HG03565 (cell line): Measurements from ENCODE around the gene CGA.
"Not testable (repeated sequence)": the region's sequence is repeated elsewhere in the genome, so short reads cannot be mapped to it uniquely, and the experiment has no call there.

Experiments used
- ATAC-seq: cut with Tn5 transposase; IDR thresholded peaks from one replicate; pipeline ENCODE4 v1.9.1; 2021; ENCODE audit warnings: mild to moderate bottlenecking, moderate library complexity; ENCODE audit not compliant: unreplicated experiment

Gene CGA

DNA sequence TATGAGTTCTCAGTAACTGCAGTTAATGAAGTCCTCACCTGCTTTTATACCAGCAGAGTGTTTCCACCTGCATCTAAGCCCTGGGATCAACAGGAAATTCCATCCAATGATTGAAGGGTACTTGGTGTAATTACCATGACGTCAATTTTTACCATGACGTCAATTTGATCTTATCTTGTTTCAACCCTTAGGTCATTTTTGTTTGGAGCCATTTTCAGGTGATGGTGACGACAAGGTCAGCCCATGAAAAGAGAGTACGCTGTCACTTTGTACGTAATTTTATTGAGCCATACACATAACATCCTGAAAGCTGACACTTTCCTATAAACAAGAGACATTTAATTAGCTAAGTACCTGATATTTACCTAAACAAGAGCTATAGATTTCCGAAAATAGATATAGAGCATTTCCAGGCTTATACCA is at the start of gene CGA:
Gene CGA, minus strand, starts transcription at position 20 of the 423 bp plus-strand sequence. CDS start 6,906 bp downstream, outside the sequence.
- no peak for ATAC-seq

DNA sequence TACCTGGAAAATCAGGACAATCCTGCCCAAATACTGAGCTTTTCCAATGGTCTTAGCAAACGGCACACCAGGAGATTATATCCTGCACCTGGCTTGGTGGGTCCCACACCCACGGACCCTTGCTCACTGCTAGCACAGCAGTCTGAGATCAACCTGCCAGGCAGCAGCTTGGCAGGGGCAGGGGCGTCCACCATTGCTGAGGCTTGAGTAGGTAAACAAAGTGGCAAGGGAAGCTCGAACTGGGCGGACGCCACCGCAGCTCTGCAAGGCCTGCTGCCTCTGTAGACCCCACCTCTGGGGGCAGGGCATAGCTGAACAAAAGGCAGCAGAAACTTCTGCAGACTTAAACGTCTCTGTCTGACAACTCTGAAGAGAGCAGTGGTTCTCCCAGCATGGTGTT is 45.0 kb upstream of the CGA start:
- not testable (repeated sequence) for ATAC-seq

DNA sequence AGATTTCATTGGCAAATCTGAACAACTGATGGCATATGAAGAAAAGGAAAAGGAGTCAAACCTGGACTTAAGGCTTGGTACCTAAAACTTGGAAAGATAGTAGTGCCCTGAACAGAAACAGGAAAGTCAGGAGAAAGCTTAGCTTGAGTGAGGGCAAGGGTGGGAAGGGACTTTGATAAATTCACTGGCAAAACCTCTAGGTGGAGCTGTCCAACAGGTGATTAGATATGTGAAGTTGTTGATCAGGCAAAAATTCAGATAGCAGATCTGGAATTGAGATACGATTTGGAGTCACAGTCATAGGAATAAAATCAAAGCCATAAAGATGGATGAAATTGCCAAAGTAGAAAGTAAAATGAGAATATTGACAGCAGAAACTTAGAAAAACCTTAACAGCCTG is 44.3 kb upstream of the CGA start:
- no peak for ATAC-seq

DNA sequence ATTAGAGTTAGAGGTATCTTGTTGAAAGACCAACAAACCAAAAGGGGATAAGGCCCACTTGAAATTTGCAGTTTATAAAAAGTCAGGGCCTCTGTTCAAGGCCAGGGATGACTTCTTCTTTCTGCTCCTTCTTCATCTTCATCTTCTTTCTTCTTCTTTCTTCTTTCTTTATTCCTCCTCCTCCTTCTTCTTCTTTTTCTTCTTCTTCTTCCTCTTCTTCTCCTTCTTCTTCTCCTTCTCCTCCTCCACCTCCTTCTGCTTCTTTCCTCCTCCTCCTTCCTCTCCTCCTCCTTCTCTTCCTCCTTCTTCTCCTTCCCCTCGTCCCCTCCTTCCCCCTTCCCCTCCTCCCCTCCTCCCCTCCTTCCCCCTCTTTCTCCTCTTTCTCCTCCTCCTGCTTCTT is 42.1 kb upstream of the CGA start:
- no peak for ATAC-seq

DNA sequence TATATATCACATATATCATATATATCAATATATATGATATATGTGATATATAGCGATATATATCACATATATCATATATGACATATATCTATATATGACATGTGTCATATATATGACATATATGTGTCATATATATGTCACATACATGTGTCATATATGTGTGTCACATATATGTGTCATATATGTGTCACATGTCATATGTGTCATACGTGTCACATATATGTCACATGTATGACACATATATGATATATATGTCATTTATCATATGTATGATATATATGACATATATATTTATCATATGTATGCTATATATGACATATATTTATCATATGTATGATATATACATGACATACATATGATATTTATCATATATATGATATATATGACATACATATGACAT is 32.8 kb upstream of the CGA start:
- no peak for ATAC-seq

DNA sequence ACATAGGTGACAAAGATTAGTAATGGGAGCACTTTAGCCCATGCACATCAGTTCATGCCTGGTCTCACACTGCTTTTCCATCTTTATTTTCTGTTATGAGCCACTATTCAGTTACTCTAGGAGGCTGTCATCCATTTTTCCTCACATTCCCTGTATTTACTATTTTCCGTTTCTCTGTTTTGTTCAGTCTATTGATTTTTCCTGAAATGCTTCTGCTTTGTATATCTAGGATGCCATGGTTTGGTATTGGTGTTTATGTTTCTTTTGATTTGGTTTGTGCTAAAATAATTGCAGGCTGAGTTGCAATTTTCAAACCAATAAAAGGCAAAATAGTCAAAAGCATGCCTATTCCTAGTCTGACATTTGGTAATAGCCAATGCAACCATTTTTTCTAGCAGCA is 31.6 kb upstream of the CGA start:
- ATAC-seq = no peak

DNA sequence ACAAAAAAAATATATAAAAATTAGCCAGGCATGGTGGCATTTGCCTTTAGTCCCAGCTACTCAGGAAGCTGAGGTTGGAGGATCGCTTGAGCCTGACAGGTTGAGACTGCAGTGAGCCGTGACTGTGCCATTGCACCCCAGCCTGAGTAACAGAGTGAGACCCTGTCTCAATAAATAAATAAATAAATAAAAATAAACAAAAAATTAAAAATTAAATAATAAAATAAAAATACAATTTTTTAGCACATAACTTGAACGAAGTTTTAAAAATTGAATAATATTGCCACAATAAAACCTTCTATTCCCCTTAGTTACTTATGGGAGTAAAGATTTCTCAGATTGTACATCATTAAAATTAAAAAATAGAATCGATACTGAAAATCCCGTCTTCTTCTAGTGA is 29.2 kb upstream of the CGA start:
- no peak for ATAC-seq

DNA sequence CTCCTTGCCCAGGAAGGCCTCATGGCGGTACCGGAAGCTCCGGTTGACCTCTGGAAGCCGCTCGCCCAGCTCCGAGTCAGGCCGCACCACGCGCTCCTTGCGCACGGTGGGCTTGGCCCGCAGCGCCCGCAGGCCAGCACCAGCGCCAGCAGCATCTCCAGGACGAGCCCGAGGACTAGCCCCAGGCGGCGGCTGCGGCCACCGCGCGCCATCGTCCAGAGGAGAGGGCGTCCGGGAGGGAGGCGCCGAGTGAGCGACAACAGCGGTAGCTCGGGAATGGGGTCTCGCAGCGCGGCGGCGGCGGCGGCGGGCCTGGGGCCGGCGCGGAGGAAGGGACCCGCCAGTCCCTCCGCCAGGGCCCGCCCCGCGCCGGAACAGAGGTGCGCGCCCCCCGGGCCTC is 27.6 kb upstream of the CGA start:
- ATAC-seq = no peak

DNA sequence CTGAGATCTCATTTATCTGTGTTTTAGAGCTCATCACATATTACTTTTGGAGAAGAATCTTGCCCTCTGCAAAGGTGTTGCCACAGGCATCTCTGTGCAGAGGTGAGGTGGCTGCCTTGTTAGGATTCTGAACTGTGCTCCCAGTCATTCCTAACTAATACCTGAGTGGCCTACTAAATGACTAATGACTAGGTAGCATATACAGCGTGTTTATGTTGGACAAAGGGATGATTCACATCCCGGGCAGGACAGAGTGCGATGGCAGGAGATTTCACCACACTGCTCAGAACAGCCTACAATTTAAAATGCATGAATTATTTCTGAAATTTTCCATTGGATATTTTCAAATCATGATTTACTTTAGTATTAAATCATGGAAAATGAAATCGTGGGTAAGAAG is 23.1 kb upstream of the CGA start:
- ATAC-seq = no peak

DNA sequence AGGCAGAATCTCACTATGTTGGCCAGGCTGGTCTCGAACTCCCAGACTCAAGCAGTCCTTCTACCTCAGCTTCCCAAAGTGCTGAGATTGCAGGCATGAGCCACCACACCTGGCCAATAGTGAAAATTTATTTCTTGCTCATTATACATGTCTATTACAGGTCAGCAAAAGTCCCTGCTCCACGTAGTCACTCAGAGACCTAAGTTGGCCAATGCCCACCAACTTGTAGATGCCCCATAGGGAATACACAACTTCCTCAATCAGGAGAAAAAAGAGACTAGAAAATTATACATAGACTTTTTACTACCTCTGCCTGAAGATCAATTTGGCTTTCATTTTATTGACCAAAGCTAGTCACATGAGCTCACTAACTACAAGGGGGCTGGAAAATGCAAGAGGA is 22.0 kb upstream of the CGA start:
- no peak for ATAC-seq

DNA sequence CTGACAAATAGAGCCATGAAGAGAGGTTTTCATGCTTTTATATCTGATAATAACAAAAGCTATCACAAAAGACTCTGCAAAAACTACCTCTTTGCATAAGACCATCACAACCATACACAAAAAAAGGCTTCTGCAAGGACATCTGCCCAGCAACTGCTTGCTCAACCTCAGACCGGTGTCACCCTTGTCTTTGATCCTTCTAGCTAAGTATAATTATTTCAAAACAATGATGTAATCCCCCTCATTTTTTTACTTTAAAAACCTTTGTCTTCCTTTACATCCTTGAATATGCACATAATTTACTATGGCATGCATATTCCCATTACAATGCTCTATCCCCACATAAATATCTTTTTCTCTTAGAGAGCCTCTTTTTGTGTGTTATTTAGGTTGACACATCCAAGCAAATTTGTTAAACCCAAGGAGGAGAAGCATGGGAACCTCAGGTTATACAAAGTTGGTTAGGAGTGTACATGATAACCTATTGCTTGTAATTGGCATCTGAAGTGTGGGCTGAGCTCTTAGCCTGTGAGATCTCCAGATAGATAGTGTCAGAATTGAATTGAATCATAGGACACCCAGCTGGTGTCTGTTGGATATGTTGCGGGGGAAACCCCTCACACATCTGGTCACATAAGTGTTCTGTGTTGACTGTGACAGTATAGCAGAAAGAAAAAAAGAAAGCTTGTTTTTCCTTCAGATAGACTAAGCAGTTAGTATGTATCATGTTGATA is 20.7 kb upstream of the CGA start:
- ATAC-seq = peak; percentile 99

DNA sequence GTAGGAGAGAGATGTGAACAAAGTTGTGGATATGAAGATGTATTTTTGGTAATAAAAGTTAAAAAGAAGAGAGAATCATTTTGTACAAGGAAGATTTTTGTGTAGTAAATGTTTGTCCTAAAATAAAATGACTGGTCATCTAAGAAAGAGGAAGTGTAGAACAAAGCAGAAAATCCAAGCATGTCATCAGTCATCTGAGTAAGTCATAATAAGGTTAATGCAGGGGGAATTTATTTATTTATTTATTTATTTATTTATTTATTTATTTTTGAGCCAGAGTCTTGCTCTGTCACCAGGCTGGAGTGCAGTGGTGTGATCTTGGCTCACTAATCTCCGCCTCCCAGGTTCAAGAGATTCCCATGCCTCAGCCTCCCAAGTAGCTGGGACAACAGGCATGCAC is 15.7 kb upstream of the CGA start:
- peak; percentile 54 for ATAC-seq

DNA sequence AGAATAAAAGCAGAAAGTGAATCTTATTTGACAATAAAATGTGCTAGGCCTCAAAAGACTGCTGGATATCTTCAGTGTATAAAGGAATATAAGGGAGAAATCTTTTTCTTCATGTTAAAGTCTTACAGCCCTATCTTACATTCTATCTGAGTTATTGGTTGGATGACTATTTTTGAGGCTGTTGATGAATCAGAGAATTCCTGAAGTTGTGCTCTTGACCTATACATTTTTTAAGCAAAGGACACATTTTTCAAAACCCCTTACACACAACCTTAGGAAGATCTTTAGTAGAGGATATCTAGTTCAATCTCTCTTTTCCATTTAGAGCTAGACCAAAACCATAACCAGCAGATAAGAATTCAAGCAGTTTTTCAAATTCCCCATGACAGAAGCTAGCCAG is 10.9 kb upstream of the CGA start:
- ATAC-seq = no peak

DNA sequence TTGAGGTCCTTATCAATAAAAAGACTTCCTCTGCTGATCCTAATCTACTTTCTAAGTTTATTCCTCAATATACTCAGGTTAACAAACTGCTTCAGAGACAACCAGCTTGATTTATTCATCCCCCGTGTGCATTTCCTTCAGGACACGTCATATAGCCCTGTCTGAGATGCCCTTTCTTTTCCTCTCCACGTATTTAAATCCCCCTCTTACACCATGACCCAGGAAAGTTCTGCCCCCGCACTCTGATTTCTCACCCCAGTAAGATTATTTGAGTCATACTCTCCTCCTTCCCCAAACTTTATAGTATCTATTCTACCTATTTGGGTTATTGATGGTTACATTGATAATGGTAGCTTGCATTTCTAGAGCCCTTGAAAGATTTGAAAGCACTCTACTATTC is 9.8 kb upstream of the CGA start:
- no peak for ATAC-seq

DNA sequence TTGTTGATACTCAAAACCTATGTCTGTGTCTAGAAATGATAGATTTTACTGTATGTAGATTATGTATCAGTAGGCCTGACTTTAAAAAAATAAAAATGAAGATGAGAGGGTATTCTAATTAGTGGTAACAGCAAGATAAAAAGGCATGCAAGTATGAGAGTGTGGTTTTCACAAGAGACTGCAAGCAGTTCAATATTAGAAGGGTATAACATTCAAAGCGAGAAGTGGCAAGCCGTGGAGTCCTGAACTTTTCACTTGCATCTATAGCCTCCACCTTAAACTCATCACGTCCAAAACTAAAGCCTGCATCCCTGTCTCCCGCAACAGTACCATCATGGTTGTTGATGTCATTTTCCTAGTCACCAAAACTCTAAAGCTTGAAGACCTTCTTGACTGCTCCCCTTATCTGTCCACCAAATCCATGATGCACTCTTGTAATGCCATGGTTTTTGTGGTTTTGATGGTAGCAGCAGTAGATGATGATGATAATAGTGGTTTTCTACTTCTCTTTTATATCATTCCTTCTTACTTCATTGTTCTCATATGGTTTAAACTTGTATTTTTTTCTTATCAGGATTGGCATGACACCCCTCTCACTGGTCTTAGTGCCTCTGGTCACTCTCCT is 9.2 kb upstream of the CGA start:
- ATAC-seq = no peak

DNA sequence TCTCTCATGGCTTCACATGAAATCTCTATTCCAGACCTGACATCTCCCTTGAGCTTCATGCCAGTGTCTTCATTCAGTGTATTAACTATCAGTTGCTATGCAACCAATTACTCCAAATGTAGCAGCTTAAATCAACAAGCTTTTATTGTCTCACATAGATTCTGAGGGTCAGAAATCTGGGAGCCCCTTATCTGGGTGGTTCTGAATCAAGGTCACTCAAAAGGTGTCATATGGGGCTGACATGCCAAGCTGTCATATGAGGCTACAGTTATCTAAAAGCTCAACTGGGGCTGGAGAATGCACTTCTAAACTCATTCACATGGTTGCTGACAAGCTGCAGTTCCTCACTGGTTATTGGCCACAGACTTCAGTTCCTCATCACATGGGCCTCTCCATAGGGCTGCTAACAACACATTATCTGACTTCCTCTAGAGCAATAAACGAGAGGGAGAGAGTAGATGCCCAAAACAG is 7.3 kb upstream of the CGA start:
- ATAC-seq = no peak

DNA sequence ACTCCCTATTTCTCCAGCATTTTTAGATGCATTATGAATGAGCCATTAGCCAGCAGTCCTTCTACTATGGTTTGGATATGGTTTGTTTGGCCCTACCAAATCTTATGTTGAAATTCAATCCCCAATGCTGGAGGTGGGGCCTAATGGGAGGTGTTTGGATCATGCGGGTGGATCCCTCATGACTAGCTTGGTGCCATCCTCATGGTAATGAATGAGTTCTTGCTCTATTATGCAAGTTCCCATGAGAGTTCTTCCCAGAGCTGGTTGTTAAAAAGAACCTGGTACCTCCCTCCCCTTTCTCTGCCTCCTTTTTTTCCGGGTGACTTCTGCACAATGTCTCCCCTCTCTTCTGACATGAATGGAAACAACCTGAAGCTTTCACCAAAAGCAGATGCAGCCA is 6.2 kb upstream of the CGA start:
- no peak for ATAC-seq

DNA sequence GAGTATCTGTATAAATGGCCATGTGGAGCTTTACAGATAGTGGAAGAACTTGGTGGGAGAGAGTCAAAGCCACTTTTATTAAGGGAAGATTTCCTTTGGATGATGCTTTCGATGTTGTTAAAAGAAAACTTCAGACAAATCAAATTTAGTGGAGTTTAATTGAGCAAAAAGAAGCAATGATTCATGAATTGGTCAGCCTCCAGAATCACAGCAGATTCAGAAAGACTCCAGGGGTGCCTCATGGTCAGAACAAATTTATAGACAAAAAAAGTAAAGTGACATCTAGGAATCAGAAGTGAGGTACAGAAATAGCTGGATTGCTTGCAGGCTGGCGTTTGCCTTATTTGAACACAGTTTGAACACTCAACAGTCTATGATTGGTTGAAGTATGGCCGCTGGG is 5.3 kb upstream of the CGA start:
- ATAC-seq = no peak

DNA sequence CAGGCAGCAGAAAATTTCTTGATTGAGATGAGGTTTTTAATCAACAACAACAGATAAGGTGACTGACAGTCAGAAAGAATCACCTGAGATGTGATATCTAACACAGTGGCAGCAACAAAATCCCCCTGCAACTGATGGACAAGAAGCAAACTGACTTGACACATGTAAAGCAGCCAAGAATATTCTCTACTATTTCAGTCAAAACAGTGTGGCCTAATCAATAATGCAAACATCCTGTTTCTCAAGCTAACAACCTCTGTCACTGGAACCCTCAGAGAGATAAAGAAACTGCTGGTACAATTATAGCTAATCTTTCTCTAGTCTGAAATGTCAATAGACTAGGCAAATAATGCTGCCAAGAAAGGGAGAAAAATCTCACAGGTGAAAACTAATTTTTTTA is 4.6 kb upstream of the CGA start:
- ATAC-seq = peak; percentile 75

DNA sequence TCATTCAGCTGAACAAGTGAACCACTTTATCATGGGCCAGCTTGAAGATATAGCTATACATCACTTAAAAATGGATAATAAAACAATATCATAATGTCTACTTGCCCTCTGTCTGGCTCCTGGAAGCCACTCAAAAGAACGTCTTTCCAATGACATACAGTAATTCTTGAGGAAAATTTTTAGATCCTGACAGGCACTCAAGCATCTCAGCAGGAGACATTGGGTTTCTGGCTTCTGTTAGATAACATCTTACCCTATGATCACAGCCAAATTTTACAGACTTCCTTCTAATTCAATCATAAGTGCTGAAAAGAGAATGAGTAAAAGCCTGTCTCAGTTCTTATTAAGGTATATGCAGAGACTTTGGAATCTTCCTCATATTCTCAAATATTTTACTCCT is 330 bp downstream of the CGA start:
- no peak for ATAC-seq

DNA sequence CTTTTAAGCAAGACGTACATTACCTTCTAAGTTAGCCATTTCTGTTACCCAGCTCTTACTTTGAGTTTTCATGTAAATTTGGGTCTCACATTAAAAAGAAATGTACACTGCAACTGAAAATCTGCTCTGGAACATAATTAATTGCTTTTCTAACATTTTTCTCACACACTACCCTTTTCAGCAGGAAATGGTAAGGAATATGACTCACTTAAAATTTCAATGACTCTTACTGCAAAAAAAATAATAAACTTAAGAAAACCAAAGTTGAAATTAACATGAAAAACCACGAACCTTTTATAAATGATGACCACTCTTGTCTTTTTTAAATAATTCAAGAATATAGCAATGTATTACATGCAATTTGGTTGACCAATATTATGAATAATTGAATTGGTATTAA is 1.3 kb downstream of the CGA start:
- ATAC-seq = no peak

DNA sequence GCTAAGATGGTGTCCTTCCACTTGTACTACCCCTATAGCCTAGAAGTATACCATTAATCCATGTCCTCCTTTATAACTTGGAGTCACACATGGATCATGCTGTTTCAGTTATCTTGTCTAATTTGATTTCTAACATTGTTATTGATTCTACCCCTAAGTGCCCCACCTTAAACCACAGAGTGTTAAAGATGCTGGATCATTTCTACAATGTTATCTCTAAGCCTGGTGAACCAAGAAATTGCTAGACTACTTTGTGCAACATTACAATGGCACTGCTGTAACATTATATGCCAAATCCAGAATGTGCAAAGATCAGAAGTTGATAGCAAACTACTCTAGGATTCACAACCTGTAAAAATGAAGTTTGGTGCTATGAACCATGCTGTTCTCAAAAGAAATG is 1.7 kb downstream of the CGA start:
- no peak for ATAC-seq

DNA sequence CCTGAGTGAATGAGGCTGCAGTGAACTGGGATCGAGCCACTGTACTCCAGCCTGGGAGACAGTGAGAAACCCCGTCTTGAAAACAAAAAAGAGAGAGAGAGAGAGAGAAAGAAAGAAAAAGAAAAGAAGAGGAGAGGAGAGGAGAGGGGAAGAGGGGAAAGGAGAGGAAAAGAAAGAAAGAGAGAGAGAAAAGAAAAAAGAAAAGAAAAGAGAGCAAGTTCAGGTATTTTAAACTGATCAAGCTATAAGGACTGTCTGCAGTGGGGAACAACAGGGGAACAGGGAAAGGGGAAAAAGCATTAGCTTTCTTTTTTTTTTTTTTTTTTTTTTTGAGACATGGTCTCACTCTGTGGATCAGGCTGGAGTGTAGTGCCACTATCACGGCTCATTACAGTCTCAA is 2.5 kb downstream of the CGA start:
- no peak for ATAC-seq
